ENCODE measurements around the gene EML5. TPM values are rescaled to one million over a fixed set of nuclear protein-coding genes. Genes with fewer than 3 reads are reported as not detected.

EML5 gene
- total and polyA plus RNA-seq, 9 donors, result 5.7 to 86.5 (median 29.5) TPM

DNA sequence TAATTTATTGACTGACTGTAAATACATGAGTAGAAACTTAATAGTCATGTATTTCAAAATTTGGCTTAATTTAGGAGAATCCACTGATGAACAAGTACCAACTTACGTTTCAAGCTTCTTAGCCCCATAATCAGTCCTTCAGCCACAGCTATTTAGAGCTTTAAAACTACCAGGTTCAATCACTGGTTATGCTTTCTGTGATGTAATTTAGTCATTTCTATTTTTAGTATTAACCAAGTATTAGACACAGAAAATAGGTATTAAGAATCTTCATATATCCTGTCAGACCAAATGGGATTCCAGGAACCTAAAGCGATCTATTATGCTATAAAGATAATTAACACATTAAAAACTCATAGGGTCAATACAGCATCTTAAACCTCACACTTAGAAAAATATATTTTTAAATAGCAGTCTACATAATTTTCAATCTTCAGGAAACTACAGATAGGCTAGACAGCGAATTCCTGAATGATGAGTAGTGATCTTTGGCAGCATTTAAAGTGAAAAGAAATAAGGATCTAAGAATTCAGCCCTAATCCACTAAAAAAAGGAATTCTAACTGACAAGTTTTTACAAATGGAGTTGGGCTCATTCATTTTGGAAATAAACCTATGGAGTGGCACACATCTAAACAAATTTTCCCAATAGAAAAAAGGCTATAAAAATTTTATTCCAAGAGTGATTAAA lies 178.4 kb downstream of the EML5 start:
- Histone ChIP-seq H3K4me3 (no peak overlapping the region), H3K4me1 (ENCODE audit: insufficient read depth) (no peaks in the 10 kb centered on the region), H3K9me3 (no peaks in the 10 kb centered on the region), H3K27ac (no peak overlapping the region), H3K36me3 (peaks cover 2% of the 10 kb centered on the region), H3K27me3 (no peaks in the 10 kb centered on the region)
- DNase-seq, result no peak
- intact Hi-C loops (cut with DNase I), result no loop called here
- 65 to 66% (median 65%) methylated on average over 3 of the region's 3 CpGs for WGBS, 3 donors
- TF ChIP-seq, protein P1, sequence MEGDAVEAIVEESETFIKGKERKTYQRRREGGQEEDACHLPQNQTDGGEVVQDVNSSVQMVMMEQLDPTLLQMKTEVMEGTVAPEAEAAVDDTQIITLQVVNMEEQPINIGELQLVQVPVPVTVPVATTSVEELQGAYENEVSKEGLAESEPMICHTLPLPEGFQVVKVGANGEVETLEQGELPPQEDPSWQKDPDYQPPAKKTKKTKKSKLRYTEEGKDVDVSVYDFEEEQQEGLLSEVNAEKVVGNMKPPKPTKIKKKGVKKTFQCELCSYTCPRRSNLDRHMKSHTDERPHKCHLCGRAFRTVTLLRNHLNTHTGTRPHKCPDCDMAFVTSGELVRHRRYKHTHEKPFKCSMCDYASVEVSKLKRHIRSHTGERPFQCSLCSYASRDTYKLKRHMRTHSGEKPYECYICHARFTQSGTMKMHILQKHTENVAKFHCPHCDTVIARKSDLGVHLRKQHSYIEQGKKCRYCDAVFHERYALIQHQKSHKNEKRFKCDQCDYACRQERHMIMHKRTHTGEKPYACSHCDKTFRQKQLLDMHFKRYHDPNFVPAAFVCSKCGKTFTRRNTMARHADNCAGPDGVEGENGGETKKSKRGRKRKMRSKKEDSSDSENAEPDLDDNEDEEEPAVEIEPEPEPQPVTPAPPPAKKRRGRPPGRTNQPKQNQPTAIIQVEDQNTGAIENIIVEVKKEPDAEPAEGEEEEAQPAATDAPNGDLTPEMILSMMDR (IDR thresholded peaks at IDR 0.05), result no peak
- no peak for TF ChIP-seq POLR2A (IDR thresholded peaks at IDR 0.05)
- TF ChIP-seq EP300 (IDR thresholded peaks at IDR 0.05), result no peak

DNA sequence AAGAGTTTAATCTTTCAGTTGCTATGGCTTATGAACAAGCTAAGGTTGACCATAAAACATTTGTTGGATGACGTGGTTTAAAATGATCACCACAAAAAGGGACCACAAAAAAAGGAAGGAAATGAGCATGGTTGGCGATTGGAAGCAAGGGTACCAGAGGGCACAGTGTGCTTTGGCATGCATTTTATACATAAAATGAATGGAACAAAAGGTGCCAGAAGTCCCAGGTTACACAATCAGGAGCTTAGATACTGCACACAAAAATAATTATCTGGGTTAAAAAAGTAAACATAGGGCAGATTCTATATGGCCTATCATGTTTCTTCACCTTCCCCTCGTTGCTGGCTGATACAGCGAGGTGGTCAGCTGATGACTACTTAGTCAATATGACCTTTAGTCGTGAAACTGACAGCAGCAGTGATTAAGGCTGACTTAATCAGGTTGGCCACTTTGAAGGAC lies 179.2 kb downstream of the EML5 start:
- H3K27me3 ChIP-seq, result no peaks in the 10 kb centered on the region
- H3K4me1 ChIP-seq (ENCODE audit: insufficient read depth), result no peaks in the 10 kb centered on the region
- intact Hi-C loops (cut with DNase I), result no loop called here
- no peak for DNase-seq
- peaks cover 2% of the 10 kb centered on the region for H3K36me3 ChIP-seq
- no peak overlapping the region for H3K4me3 ChIP-seq
- no peaks in the 10 kb centered on the region for H3K9me3 ChIP-seq
- TF ChIP-seq EP300 (IDR thresholded peaks at IDR 0.05) (no peak), POLR2A (IDR thresholded peaks at IDR 0.05) (no peak)
- TF ChIP-seq, protein P1 (IDR thresholded peaks at IDR 0.05), result no peak
- H3K27ac ChIP-seq, result no peak overlapping the region
- 60 to 68% (median 62%) methylated on average over 5 of the region's 5 CpGs for WGBS, 3 donors

DNA sequence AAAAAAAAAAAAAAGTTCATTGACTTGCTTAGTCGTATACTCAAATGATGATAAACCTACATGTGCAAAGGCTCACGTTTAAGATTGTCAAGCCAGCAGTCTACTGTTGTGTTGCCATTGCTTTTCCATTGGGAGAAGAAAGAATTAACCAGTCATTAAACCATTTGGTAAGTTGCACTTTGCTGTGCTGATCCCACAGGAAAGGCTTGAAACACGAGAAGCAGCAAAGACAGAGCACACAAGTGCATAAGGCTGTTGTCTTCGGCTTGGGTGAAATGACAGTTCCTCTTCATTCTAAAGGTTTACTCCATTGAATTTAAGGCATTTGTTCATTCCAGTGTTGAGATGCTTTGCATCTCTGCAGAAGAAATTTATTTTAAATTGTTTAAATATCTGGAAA lies 179.8 kb downstream of the EML5 start:
- TF ChIP-seq, protein P1 (IDR thresholded peaks at IDR 0.05), result no peak
- no peak for TF ChIP-seq POLR2A (IDR thresholded peaks at IDR 0.05)
- no peak for TF ChIP-seq EP300 (IDR thresholded peaks at IDR 0.05)
- H3K4me3 ChIP-seq, result no peak overlapping the region
- no peaks in the 10 kb centered on the region for H3K9me3 ChIP-seq
- no peaks in the 10 kb centered on the region for H3K27me3 ChIP-seq
- 74 to 81% (median 77%) methylated on average over 4 of the region's 4 CpGs for WGBS, 3 donors
- intact Hi-C loops (cut with DNase I), result no loop called here
- H3K36me3 ChIP-seq, result peaks cover 2% of the 10 kb centered on the region
- H3K4me1 ChIP-seq (ENCODE audit: insufficient read depth), result no peaks in the 10 kb centered on the region
- no peak for DNase-seq
- H3K27ac ChIP-seq, result no peak overlapping the region

DNA sequence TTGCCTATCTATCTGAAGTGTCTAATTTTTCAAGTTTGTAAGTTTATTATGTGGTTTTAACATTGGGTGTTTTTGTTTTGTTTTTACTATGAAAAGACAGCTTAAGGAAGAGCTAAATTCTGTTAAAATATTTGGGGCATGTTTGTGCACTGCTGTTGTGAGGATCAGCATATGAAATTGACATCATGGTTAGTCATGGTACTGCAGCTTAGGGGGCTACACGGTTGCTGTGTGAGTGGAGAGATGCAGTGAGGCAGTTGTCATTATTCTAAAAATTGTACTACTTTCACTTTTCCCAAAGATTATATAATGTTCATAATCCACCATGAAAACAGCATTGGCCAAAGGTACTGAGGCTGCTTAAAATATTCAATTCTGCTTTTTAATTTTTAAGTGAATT lies 180.9 kb downstream of the EML5 start:
- Histone ChIP-seq H3K27ac (no peak overlapping the region), H3K4me3 (no peak overlapping the region), H3K27me3 (no peaks in the 10 kb centered on the region), H3K4me1 (ENCODE audit: insufficient read depth) (no peaks in the 10 kb centered on the region), H3K36me3 (peaks cover 2% of the 10 kb centered on the region), H3K9me3 (no peaks in the 10 kb centered on the region)
- TF ChIP-seq POLR2A (IDR thresholded peaks at IDR 0.05), result no peak
- TF ChIP-seq, protein P1 (IDR thresholded peaks at IDR 0.05), result no peak
- TF ChIP-seq EP300 (IDR thresholded peaks at IDR 0.05), result no peak
- DNase-seq, result no peak
- WGBS, 3 donors, result 10 to 20% (median 11%) methylated on average over 1 of the region's 1 CpG
- intact Hi-C loops (cut with DNase I), result no loop called here
